Caco-2 (cell line): ENCODE data around the gene COL27A1. TPM values are rescaled to one million over a fixed set of nuclear protein-coding genes. Genes with fewer than 3 reads are reported as not detected.

ENCODE experiments used
- BruUV-seq: library from RNA; stranded (reverse); fragments of 400-500 nt; replicated peaks from 2 replicates; lab custom pipeline; 2021; lab: Mats Ljungman, UMichigan
- CTCF ChIA-PET: fragments of 300-600 bp; sonication (Branson Sonifier 250); formaldehyde crosslinking; loops from one replicate; lab custom pipeline; 2022; ENCODE audit warnings: antibody characterized with exemption; lab: Charles Lee
- POLR2A ChIA-PET: fragments of 300-600 bp; sonication (Branson Sonifier 250); formaldehyde crosslinking; loops from one replicate; lab custom pipeline; 2022; ENCODE audit warnings: antibody characterized with exemption; lab: Charles Lee
- DNase-seq, 2 experiments: peaks; one replicate each; pipeline versions ENCODE4 v3.0.0 to v3.0.0-alpha.2; 2020 to 2022
- H3K27me3 ChIP-seq: replicated peaks from 2 replicates; pipeline ENCODE4 v1.6.0; 2011; ENCODE audit warnings: low read length; ENCODE audit not compliant: control insufficient read depth, insufficient read depth
- H3K36me3 ChIP-seq: 2 replicates; pipeline ENCODE4 v1.5.1; 2011; ENCODE audit warnings: low read length; ENCODE audit not compliant: control insufficient read depth, insufficient read depth
- H3K4me1 ChIP-seq: fragments of 250-450 bp; sonication (Bioruptor Pico); 2 replicates; pipeline ENCODE4 v1.5.1; 2020; ENCODE audit warnings: mild to moderate bottlenecking
- H3K4me3 ChIP-seq: 2 replicates; pipeline ENCODE4 v1.5.1; 2011; ENCODE audit warnings: low read depth, mild to moderate bottlenecking, control low read depth, low read length
- H3K9me3 ChIP-seq: fragments of 250-450 bp; sonication (Bioruptor Pico); 2 replicates; pipeline ENCODE4 v1.5.1; 2020; ENCODE audit warnings: mild to moderate bottlenecking, moderate library complexity
- H3K27ac Mint-ChIP-seq: one replicate; pipeline ENCODE4 v1.8.0; 2022; ENCODE audit warnings: mixed read lengths; ENCODE audit not compliant: unreplicated experiment
- H3K27me3 Mint-ChIP-seq: one replicate; pipeline ENCODE4 v1.8.0; 2022; ENCODE audit warnings: mixed read lengths; ENCODE audit not compliant: insufficient read depth, unreplicated experiment
- H3K36me3 Mint-ChIP-seq: one replicate; pipeline ENCODE4 v1.8.0; 2022; ENCODE audit warnings: mild to moderate bottlenecking, mixed read lengths; ENCODE audit not compliant: insufficient read depth, unreplicated experiment
- H3K4me1 Mint-ChIP-seq: one replicate; pipeline ENCODE4 v1.8.0; 2022; ENCODE audit warnings: low read depth, mixed read lengths; ENCODE audit not compliant: unreplicated experiment
- H3K4me3 Mint-ChIP-seq: one replicate; pipeline ENCODE4 v1.8.0; 2022; ENCODE audit warnings: mild to moderate bottlenecking, moderate library complexity, mixed read lengths; ENCODE audit not compliant: unreplicated experiment
- H3K9me3 Mint-ChIP-seq: one replicate; pipeline ENCODE4 v1.8.0; 2022; ENCODE audit warnings: mixed read lengths; ENCODE audit not compliant: unreplicated experiment
- intact Hi-C: fragments of 100-400 bp; cut with micrococcal nuclease; formaldehyde crosslinking; loops from one replicate; pipeline ENCODE4 v1.10.0; 2022; ENCODE audit not compliant: unreplicated experiment
- total RNA-seq: library from RNA; stranded (reverse); gene quantifications from 2 replicates; pipeline ENCODE4 v1.2.3, GENCODE V29; 2022
- TF ChIP-seq, protein P1 (sequence below), 2 experiments: fragments of 200-600 bp in 1 of 2; IDR thresholded peaks; 1 replicate in 1 of 2; 2 replicates in 1 of 2; pipeline versions ENCODE4 v1.5.1 to v1.8.0; 2011 to 2022; ENCODE audit warnings: antibody characterized with exemption in 1 of 2, control low read depth in 1 of 2, inconsistent platforms in 1 of 2, low read depth in 1 of 2, low read length in 1 of 2, mild to moderate bottlenecking in 1 of 2, moderate library complexity in 1 of 2; ENCODE audit not compliant: insufficient read depth in 1 of 2, severe bottlenecking in 1 of 2, unreplicated experiment in 1 of 2

COL27A1 gene
- total RNA-seq, 1 experiment from 2014 or later: 31.1 TPM

DNA sequence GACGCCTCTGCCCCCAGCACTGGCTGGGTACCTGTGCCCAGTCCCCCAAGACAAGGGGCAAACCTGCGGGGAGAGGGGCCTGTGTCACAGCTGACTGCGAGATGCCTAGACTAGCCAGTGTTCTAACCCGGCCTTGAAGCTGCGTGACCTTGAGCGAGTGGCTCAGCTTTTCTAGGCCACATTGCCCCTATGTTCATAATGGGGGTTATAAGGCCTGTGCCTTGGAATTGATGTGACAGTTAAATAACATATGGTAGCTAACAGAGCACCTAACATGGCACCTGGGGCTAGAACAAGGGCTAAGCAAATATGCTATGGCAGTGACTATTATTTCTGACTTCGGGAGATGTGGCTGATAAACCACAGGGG, 22.8 kb upstream of the COL27A1 start:
- Mint-ChIP-seq H3K27me3 (no peaks in the 10 kb centered on the region), H3K4me1 (peaks cover 6% of the 10 kb centered on the region), H3K36me3 (no peaks in the 10 kb centered on the region), H3K27ac (no peak overlapping the region), H3K4me3 (no peak overlapping the region), H3K9me3 (peaks cover 15% of the 10 kb centered on the region)
- TF ChIP-seq, protein P1, sequence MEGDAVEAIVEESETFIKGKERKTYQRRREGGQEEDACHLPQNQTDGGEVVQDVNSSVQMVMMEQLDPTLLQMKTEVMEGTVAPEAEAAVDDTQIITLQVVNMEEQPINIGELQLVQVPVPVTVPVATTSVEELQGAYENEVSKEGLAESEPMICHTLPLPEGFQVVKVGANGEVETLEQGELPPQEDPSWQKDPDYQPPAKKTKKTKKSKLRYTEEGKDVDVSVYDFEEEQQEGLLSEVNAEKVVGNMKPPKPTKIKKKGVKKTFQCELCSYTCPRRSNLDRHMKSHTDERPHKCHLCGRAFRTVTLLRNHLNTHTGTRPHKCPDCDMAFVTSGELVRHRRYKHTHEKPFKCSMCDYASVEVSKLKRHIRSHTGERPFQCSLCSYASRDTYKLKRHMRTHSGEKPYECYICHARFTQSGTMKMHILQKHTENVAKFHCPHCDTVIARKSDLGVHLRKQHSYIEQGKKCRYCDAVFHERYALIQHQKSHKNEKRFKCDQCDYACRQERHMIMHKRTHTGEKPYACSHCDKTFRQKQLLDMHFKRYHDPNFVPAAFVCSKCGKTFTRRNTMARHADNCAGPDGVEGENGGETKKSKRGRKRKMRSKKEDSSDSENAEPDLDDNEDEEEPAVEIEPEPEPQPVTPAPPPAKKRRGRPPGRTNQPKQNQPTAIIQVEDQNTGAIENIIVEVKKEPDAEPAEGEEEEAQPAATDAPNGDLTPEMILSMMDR (IDR thresholded peaks at IDR 0.05; ENCODE audit: insufficient read depth in 1 of 2, low read depth in 1 of 2, low read length in 1 of 2, severe bottlenecking in 1 of 2, unreplicated experiment in 1 of 2): no peak
- ChIA-PET POLR2A (no interaction called here), CTCF (no interaction called here)
- intact Hi-C loops: no loop called here
- no peaks in the 10 kb centered on the region for H3K9me3 ChIP-seq
- BruUV-seq: no TSS peak
- H3K27me3 ChIP-seq: no peaks in the 10 kb centered on the region
- no peak for DNase-seq
- no peaks in the 10 kb centered on the region for H3K36me3 ChIP-seq
- no peak overlapping the region for H3K4me3 ChIP-seq
- no peaks in the 10 kb centered on the region for H3K4me1 ChIP-seq

DNA sequence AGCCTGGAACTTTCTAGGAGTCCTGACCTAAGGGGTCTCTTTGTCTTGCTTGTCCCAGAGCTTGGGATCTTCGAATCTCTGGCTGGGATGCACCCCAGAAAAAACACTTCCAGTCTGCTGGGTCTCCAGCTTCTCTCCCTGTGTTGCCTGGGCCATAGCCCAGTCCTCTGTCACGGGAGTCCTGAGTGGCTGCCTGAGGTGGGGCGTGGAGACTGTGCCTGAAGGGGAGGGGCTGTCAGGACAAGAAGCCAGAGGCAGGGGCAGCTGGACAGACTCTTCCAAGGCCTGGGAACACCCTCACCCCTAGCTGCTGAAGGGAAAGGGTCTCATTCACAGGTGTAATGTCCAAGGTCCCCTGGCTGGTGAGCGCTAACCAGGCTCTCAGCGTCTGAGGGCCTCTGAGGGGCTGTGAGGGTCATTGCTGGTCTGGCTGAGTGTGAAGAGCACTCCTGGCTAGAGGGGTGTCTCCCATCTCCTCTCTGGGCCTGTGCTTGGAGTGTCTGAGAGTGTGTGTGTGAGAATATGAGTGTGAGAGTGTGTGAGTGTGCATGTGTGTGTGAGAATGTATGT, 20.4 kb upstream of the COL27A1 start:
- H3K9me3 ChIP-seq: no peaks in the 10 kb centered on the region
- no peaks in the 10 kb centered on the region for H3K36me3 Mint-ChIP-seq
- H3K27me3 Mint-ChIP-seq: no peaks in the 10 kb centered on the region
- peaks cover 6% of the 10 kb centered on the region for H3K4me1 Mint-ChIP-seq
- ChIA-PET POLR2A (no interaction called here), CTCF (interaction anchor here (0.8 kb wide), 1 partner anchor 16 kb away, joined by 3 read pairs; no protein-coding TSS in a partner anchor)
- intact Hi-C loops: no loop called here
- H3K4me1 ChIP-seq: no peaks in the 10 kb centered on the region
- no TSS peak for BruUV-seq
- no peak overlapping the region for H3K4me3 Mint-ChIP-seq
- H3K27ac Mint-ChIP-seq: peak overlapping the region; percentile 1
- no peaks in the 10 kb centered on the region for H3K36me3 ChIP-seq
- no peaks in the 10 kb centered on the region for H3K9me3 Mint-ChIP-seq
- DNase-seq: no peak
- no peak overlapping the region for H3K4me3 ChIP-seq
- TF ChIP-seq, protein P1 (IDR thresholded peaks at IDR 0.05; ENCODE audit: insufficient read depth in 1 of 2, low read depth in 1 of 2, low read length in 1 of 2, severe bottlenecking in 1 of 2, unreplicated experiment in 1 of 2): no peak
- no peaks in the 10 kb centered on the region for H3K27me3 ChIP-seq

GRCh38 chr9:114137831-114138230, 17.5 kb upstream of the COL27A1 start:
- TF ChIP-seq, protein P1 (IDR thresholded peaks at IDR 0.05; ENCODE audit: insufficient read depth in 1 of 2, low read depth in 1 of 2, low read length in 1 of 2, severe bottlenecking in 1 of 2, unreplicated experiment in 1 of 2): no peak
- no peak for DNase-seq
- no peaks in the 10 kb centered on the region for H3K36me3 Mint-ChIP-seq
- H3K4me1 ChIP-seq: peaks cover 12% of the 10 kb centered on the region
- ChIA-PET CTCF (interaction anchor here (1.3 kb wide), 1 partner anchor 30 kb away, joined by 4 read pairs; no protein-coding TSS in a partner anchor), POLR2A (no interaction called here)
- H3K9me3 ChIP-seq: no peaks in the 10 kb centered on the region
- no peak overlapping the region for H3K4me3 Mint-ChIP-seq
- H3K27ac Mint-ChIP-seq: no peak overlapping the region
- no peak overlapping the region for H3K4me3 ChIP-seq
- intact Hi-C loops: no loop called here
- H3K27me3 Mint-ChIP-seq: no peaks in the 10 kb centered on the region
- no TSS peak for BruUV-seq
- no peaks in the 10 kb centered on the region for H3K36me3 ChIP-seq
- no peaks in the 10 kb centered on the region for H3K27me3 ChIP-seq
- H3K9me3 Mint-ChIP-seq: no peaks in the 10 kb centered on the region
- peaks cover 22% of the 10 kb centered on the region for H3K4me1 Mint-ChIP-seq
